ENCODE data around the gene ZCCHC7.

Gene ZCCHC7

DNA sequence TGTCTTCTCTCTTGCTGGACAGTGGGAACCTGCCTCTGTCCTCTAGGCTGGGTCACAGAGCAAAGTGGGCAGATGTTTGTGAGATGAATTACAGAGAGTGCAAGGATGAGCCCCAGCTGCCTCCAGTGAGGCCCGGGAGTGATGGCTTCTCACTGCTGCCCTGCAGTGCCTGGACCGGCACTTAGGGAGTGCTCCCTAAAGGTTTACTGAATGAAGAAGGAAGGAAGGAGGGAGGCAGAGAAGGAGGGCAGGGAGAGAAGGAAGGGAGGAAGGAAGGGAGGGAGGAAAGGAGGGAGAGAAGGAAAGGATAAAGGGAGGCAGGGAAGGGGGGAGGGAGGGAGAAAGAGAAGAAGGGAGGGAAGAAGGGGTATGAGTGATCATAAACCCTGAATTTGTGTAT is 259.5 kb downstream of the ZCCHC7 start:
- no peaks in the 10 kb centered on the region for H3K27me3 ChIP-seq (ENCODE audit: insufficient read depth, low read depth, severe bottlenecking)
- no peak overlapping the region for H3K4me3 ChIP-seq (ENCODE audit: low read depth, low read length)
- H3K36me3 ChIP-seq, result no peaks in the 10 kb centered on the region
- TF ChIP-seq, protein P1, sequence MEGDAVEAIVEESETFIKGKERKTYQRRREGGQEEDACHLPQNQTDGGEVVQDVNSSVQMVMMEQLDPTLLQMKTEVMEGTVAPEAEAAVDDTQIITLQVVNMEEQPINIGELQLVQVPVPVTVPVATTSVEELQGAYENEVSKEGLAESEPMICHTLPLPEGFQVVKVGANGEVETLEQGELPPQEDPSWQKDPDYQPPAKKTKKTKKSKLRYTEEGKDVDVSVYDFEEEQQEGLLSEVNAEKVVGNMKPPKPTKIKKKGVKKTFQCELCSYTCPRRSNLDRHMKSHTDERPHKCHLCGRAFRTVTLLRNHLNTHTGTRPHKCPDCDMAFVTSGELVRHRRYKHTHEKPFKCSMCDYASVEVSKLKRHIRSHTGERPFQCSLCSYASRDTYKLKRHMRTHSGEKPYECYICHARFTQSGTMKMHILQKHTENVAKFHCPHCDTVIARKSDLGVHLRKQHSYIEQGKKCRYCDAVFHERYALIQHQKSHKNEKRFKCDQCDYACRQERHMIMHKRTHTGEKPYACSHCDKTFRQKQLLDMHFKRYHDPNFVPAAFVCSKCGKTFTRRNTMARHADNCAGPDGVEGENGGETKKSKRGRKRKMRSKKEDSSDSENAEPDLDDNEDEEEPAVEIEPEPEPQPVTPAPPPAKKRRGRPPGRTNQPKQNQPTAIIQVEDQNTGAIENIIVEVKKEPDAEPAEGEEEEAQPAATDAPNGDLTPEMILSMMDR (IDR thresholded peaks at IDR 0.05; ENCODE audit: low read depth, low read length), result no peak
- H3K9me3 ChIP-seq (ENCODE audit: severe bottlenecking), result no peaks in the 10 kb centered on the region
- H3K27ac ChIP-seq, result no peak overlapping the region
- DNase-seq, result no peak

DNA sequence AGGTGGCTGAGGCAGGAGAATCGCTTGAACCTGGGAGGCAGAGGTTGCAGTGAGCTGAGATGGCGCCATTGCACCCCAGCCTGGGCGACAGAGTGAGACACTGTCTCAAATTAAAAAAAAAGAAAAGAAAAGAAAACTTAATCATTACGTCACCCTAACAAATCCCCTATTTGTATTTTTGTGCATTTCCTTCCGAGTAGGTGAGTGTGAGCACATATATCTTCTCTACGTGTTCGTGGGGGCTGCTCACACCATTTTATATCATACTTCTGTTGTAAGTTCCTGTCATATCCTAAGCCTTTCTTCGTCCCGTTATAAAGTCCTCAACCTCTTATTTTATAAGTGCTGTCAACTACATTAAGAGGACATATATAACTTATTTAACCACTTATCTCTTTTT is 260.2 kb downstream of the ZCCHC7 start:
- DNase-seq, result no peak
- TF ChIP-seq, protein P1 (IDR thresholded peaks at IDR 0.05; ENCODE audit: low read depth, low read length), result no peak

DNA sequence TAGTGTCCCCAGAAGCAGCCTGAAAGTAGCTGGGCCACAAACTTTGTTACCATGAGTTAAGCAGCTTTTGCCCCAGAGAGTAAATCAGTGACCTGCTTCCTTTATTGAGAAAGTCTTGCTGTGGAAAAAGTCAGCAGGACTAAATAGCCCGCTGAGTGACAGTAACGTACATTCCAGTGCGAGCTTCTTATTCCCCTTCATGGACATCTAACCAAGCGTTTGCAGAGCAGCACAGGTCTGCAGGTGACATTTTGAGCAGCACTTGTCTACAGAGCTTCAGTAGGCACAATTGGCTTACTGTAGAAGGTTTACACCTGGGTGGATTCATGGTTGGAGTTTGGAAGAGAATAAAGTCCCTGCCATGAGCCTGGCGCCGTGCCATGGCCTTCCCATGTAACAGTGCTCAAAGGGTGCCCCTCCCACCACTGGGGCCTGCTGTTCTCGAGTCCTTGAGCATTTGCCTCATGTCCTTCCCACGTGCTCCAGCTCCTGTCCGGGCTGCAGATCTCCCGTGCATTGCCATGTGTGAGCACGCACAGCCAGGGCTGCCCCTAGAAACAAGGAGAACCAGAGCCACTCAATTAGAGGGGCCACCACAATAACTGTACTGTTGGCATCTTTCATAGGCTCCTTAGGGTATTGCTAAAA is 260.8 kb downstream of the ZCCHC7 start:
- no peaks in the 10 kb centered on the region for H3K9me3 ChIP-seq (ENCODE audit: severe bottlenecking)
- H3K27me3 ChIP-seq (ENCODE audit: insufficient read depth, low read depth, severe bottlenecking), result no peaks in the 10 kb centered on the region
- H3K4me3 ChIP-seq (ENCODE audit: low read depth, low read length), result no peak overlapping the region
- DNase-seq, result no peak
- no peaks in the 10 kb centered on the region for H3K36me3 ChIP-seq
- no peak overlapping the region for H3K27ac ChIP-seq
- TF ChIP-seq, protein P1 (IDR thresholded peaks at IDR 0.05; ENCODE audit: low read depth, low read length), result no peak

More for the DNA sequence above, 260.2 kb downstream of the ZCCHC7 start:
- H3K36me3 ChIP-seq, result no peaks in the 10 kb centered on the region
- no peak overlapping the region for H3K4me3 ChIP-seq (ENCODE audit: low read depth, low read length)
- H3K27ac ChIP-seq, result no peak overlapping the region
- no peaks in the 10 kb centered on the region for H3K27me3 ChIP-seq (ENCODE audit: insufficient read depth, low read depth, severe bottlenecking)
- H3K9me3 ChIP-seq (ENCODE audit: severe bottlenecking), result no peaks in the 10 kb centered on the region

DNA sequence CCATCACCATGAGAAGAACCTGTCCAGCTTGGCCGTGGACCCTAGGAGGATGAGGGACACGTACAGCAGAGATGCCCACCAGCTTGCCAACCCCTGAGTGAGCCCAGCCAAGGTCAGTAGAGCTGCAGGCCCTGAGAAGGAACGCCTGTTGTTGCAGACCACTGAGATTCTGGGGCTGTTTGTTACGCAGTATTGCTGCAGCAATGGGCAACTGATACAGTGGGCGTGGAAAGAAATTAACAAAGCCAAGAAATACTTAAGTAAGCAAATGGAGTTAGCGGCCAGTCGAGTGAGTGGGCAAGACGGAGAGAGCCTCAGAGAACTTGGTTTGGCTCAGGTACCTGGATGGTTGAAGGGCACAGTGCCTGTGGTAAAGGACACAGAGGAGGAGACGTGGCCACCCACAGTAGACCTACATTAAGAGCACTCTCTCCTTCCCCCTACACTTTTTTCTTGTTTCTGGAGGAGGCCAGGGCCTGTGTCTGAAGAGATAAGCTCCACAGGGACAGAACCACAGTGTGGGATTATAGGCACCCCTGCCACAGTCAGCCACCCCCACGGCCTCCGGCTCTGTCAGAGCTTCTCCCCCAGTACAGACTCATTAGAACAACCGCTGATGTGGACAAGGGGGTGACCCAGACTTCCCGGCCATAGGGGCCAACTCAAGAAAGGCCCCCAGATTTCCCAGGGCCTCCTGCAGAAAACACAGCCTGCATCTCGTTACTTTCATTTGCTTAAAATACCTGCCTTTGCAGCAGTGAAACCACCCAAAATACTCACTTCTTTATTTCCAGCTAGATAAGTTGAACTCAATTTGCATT is 262.0 kb downstream of the ZCCHC7 start:
- no peak overlapping the region for H3K27ac ChIP-seq
- no peak for DNase-seq
- no peaks in the 10 kb centered on the region for H3K9me3 ChIP-seq (ENCODE audit: severe bottlenecking)
- H3K27me3 ChIP-seq (ENCODE audit: insufficient read depth, low read depth, severe bottlenecking), result no peaks in the 10 kb centered on the region
- no peak overlapping the region for H3K4me3 ChIP-seq (ENCODE audit: low read depth, low read length)
- no peaks in the 10 kb centered on the region for H3K36me3 ChIP-seq
- TF ChIP-seq, protein P1 (IDR thresholded peaks at IDR 0.05; ENCODE audit: low read depth, low read length), result no peak

DNA sequence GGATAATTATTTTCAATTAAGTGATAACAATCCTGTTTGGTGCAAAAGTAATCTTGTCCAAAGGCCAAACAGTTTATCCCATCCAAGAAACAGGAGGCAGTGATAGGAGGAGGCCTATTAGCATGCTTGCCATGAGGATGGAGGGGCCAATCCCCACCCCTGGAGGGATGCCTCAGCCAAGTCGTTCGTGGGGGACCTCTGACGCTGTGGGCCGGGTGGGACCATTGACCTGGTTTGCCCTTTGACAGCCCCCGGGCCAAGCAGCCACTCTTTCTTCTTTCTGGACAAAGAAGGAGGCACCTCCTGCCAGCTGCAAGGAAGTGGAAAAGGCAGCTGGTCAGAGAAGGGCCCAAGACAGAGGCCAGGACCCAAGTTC is 262.6 kb downstream of the ZCCHC7 start:
- Histone ChIP-seq H3K27ac (no peak overlapping the region), H3K9me3 (ENCODE audit: severe bottlenecking) (no peaks in the 10 kb centered on the region), H3K4me3 (ENCODE audit: low read depth, low read length) (no peak overlapping the region), H3K27me3 (ENCODE audit: insufficient read depth, low read depth, severe bottlenecking) (no peaks in the 10 kb centered on the region), H3K36me3 (no peaks in the 10 kb centered on the region)
- TF ChIP-seq, protein P1 (IDR thresholded peaks at IDR 0.05; ENCODE audit: low read depth, low read length), result no peak
- DNase-seq, result no peak
